GM12878 (cell line): ENCODE data around the gene CDCA3. TPM values are rescaled to one million over a fixed set of nuclear protein-coding genes. Genes with fewer than 3 reads are reported as not detected.

ENCODE experiments used
- ATAC-seq: fragments of 200-7000 bp; cut with Tn5 transposase; 3 replicates; pipeline ENCODE4 v1.9.1; 2020; ENCODE audit warnings: mild to moderate bottlenecking, moderate library complexity
- BruUV-seq: library from RNA; stranded (reverse); fragments of 400-500 nt; replicated peaks from 2 replicates; lab custom pipeline; 2021; lab: Mats Ljungman, UMichigan
- CTCF ChIA-PET: fragments of 300-600 bp; sonication (Branson Sonifier 250); formaldehyde crosslinking; extraction: SDS; loops from one replicate; lab custom pipeline; 2021; ENCODE audit warnings: inconsistent platforms; lab: Yijun Ruan, JAX
- POLR2A ChIA-PET: fragments of 350-600 bp; formaldehyde crosslinking; extraction: SDS; loops from one replicate; lab custom pipeline; 2021; ENCODE audit warnings: inconsistent platforms; lab: Charles Lee
- RAD21 ChIA-PET: fragments of 300-600 bp; sonication (Branson Sonifier 250); formaldehyde crosslinking; loops from one replicate; lab custom pipeline; 2023; ENCODE audit warnings: antibody characterized with exemption; ENCODE audit not compliant: unreplicated experiment; lab: Charles Lee
- SMC1A ChIA-PET: fragments of 300-600 bp; sonication (Branson Sonifier 250); formaldehyde crosslinking; loops from one replicate; lab custom pipeline; 2023; ENCODE audit not compliant: unreplicated experiment, uncharacterized antibody; lab: Charles Lee
- DNase-seq: peaks from one replicate; pipeline ENCODE4 v3.0.0-alpha.2; 2011; ENCODE audit warnings: low read depth, low spot score
- FAIRE-seq: peaks from 3 replicates; lab custom pipeline; 2011; peaks lifted over from hg19 to GRCh38; lab: Jason Lieb, UNC
- H2AFZ ChIP-seq: 2 replicates; pipeline ENCODE4 v1.6.0; 2011; ENCODE audit warnings: low read depth, low read length, control low read depth; ENCODE audit not compliant: control insufficient read depth
- H3K27ac ChIP-seq: 2 replicates; pipeline ENCODE4 v1.5.1; 2011; ENCODE audit warnings: control low read depth; ENCODE audit not compliant: control insufficient read depth, insufficient read depth
- H3K27me3 ChIP-seq, 2 experiments: replicated peaks in 1 of 2; 2 replicates each; pipeline versions ENCODE4 v1.6.0 to v1.6.1; 2011; ENCODE audit warnings: low read length in 1 of 2; ENCODE audit not compliant: control insufficient read depth in 2 of 2, insufficient read depth in 2 of 2
- H3K36me3 ChIP-seq, 2 experiments: 2 replicates each; pipeline ENCODE4 v1.5.1; 2011; ENCODE audit warnings: low read length in 1 of 2; ENCODE audit not compliant: control insufficient read depth in 2 of 2, insufficient read depth in 2 of 2
- H3K4me1 ChIP-seq: 2 replicates; pipeline ENCODE4 v1.6.1; 2011; ENCODE audit warnings: mild to moderate bottlenecking, low read length, moderate library complexity, mixed read lengths; ENCODE audit not compliant: control insufficient read depth, insufficient read depth
- H3K4me2 ChIP-seq: 2 replicates; pipeline ENCODE4 v1.6.0; 2011; ENCODE audit warnings: control low read depth; ENCODE audit not compliant: control insufficient read depth, insufficient read depth
- H3K4me3 ChIP-seq: fragments of 200-600 bp; sonication (generic); 2 replicates; pipeline ENCODE4 v1.5.1; 2016
- H3K79me2 ChIP-seq: 2 replicates; pipeline ENCODE4 v1.6.0; 2011; ENCODE audit warnings: low read length; ENCODE audit not compliant: control insufficient read depth, insufficient read depth
- H3K9ac ChIP-seq: 2 replicates; pipeline ENCODE4 v1.8.0; 2011; ENCODE audit warnings: low read length, control low read depth, mixed read lengths; ENCODE audit not compliant: control insufficient read depth, insufficient read depth
- H3K9me3 ChIP-seq: replicated peaks from 3 replicates; pipeline ENCODE4 v1.5.1; 2011; ENCODE audit warnings: mild to moderate bottlenecking, low read length; ENCODE audit not compliant: control insufficient read depth, insufficient read depth
- H4K20me1 ChIP-seq: 2 replicates; pipeline ENCODE4 v1.6.0; 2011; ENCODE audit not compliant: control insufficient read depth, insufficient read depth
- BMI1 ChIP-seq: fragments of 450-650 bp; IDR thresholded peaks from 2 replicates; pipeline ENCODE4 v1.6.1; 2016; ENCODE audit warnings: mild to moderate bottlenecking, moderate library complexity, borderline replicate concordance
- NFXL1 ChIP-seq: fragments of 450-650 bp; IDR thresholded peaks from 2 replicates; pipeline ENCODE4 v1.6.1; 2017; ENCODE audit warnings: antibody characterized with exemption, mild to moderate bottlenecking, borderline replicate concordance
- NR2F1 ChIP-seq: fragments of 450-650 bp; conservative IDR thresholded peaks from 2 replicates; pipeline ENCODE4 v1.6.1; 2017; ENCODE audit warnings: mild to moderate bottlenecking
- RCOR1 ChIP-seq: conservative IDR thresholded peaks from 2 replicates; pipeline ENCODE4 v1.6.1; 2012; ENCODE audit warnings: low read depth, low read length, improper control_type of control experiment
- SIX5 ChIP-seq: IDR thresholded peaks from 2 replicates; pipeline ENCODE4 v1.6.1; 2011; ENCODE audit warnings: mild to moderate bottlenecking, low read depth, low read length, moderate library complexity; ENCODE audit not compliant: severe bottlenecking
- SMAD1 ChIP-seq: fragments of 450-650 bp; IDR thresholded peaks from 2 replicates; pipeline ENCODE4 v1.6.1; 2018; ENCODE audit warnings: mild to moderate bottlenecking, low read depth; ENCODE audit not compliant: partially characterized antibody
- SMAD5 ChIP-seq: IDR thresholded peaks from 2 replicates; pipeline ENCODE4 v1.6.1; 2016; ENCODE audit warnings: antibody characterized with exemption, low read depth
- SMARCA5 ChIP-seq: fragments of 450-650 bp; IDR thresholded peaks from 2 replicates; pipeline ENCODE4 v1.6.1; 2017; ENCODE audit warnings: mild to moderate bottlenecking
- TARDBP ChIP-seq: IDR thresholded peaks from 2 replicates; pipeline ENCODE4 v1.6.1; 2016; ENCODE audit warnings: borderline replicate concordance
- YBX1 ChIP-seq: fragments of 450-650 bp; IDR thresholded peaks from 2 replicates; pipeline ENCODE4 v1.6.1; 2016; ENCODE audit warnings: antibody characterized with exemption
- WGBS: methylation state at CpG from one replicate; pipeline ENCODE4 v1.1.6; 2016; ENCODE audit warnings: low lambda C conversion rate; ENCODE audit not compliant: insufficient replicate concordance, insufficient coverage; ENCODE audit errors: missing lambda C conversion rate; 5-methylcytosine and 5-hydroxymethylcytosine counted together
- in situ Hi-C: fragments of 300-500 bp; cut with MboI; formaldehyde crosslinking; loops from 9 replicates; pipeline ENCODE4 v1.14.3; 2018; ENCODE audit warnings: mixed read lengths
- intact Hi-C: fragments of 100-400 bp; cut with micrococcal nuclease; formaldehyde crosslinking; loops from one replicate; pipeline ENCODE4 v1.14.2; 2022; ENCODE audit not compliant: unreplicated experiment
- polyA plus RNA-seq, 11 experiments: library from polyadenylated mRNA; depleted of rRNA in 4 of 11; unstranded in 6 of 11; stranded (reverse) in 5 of 11; fragments of >200 nt; fragmentation: Nextera tagmentation in 4 of 11; fragmentation: Illumina TruSeq in 1 of 11; extraction: Ambion mirVana in 4 of 11; extraction: Trizol in 1 of 11; gene quantifications; 1 replicate in 1 of 11; 2 replicates in 10 of 11; pipeline versions ENCODE4 v1.2.1 to v1.2.3, GENCODE V29; 2011 to 2016; ENCODE audit warnings: inconsistent platforms in 2 of 11, missing spikeins in 2 of 11, low read depth in 1 of 11
- total RNA-seq, 4 experiments: library from RNA; depleted of rRNA in 3 of 4; stranded (reverse); fragments of >200 nt in 3 of 4; fragmentation: Illumina TruSeq in 1 of 4; extraction: Trizol in 1 of 4; gene quantifications; 2 replicates each; pipeline versions ENCODE4 v1.2.1 to v1.2.3, GENCODE V29; 2013 to 2021
- TF ChIP-seq, protein P1 (sequence below): fragments of 450-650 bp; IDR thresholded peaks from 2 replicates; pipeline ENCODE4 v1.6.1; 2017; ENCODE audit warnings: mild to moderate bottlenecking, moderate library complexity
- TF ChIP-seq, protein P2 (sequence below): IDR thresholded peaks from 2 replicates; pipeline ENCODE4 v1.6.1; 2012; ENCODE audit warnings: low read depth, low read length, improper control_type of control experiment

The CDCA3 gene
- total and polyA plus RNA-seq, 10 of the 15 experiments (the other 5 are each of a cell fraction or from before 2014, with no cell fraction given), result 34.5 to 148 (median 97.4) TPM

DNA sequence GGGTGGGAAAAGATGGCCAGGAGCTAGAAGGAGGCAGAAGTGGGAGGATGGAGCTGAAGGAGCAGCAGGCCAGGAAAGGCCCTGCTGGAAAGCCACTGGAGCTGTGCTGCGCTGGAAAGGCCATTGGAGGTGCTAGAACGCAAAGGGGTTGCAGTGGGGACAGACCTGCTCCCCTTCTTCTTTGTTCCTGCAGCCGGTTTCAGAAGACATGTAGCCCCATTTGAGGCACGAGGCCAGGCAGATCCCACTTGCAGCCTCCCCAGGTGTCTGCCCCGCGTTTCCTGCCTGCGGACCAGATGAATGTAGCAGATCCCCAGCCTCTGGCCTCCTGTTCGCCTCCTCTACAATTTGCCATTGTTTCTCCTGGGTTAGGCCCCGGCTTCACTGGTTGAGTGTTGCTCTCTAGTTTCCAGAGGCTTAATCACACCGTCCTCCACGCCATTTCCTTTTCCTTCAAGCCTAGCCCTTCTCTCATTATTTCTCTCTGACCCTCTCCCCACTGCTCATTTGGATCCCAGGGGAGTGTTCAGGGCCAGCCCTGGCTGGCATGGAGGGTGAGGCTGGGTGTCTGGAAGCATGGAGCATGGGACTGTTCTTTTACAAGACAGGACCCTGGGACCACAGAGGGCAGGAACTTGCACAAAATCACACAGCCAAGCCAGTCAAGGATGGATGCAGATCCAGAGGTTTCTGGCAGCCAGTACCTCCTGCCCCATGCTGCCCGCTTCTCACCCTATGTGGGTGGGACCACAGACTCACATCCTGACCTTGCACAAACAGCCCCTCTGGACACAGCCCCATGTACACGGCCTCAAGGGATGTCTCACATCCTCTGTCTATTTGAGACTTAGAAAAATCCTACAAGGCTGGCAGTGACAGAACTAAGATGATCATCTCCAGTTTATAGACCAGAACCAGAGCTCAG, 31.7 kb downstream of the CDCA3 start:
- no peak overlapping the region for H3K27ac ChIP-seq

DNA sequence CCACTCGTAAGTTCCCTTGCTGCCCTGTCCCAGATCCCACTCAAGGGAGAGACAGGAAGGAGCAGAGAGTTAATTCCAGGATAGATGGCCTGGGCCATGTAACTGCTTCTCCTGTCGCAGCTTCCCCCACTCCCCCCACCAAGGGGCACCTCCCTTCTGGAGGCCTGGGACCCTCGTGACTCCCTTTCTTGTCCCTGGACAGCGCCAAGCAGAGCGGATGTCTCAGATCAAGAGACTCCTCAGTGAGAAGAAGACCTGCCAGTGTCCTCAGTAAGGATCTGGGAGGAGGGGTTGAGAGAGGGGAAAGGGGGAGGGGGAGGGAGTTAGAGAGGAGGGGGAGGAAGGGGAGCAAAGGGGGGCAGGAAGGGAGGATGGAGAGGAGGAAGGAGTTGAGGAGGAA, 32.4 kb downstream of the CDCA3 start:
- no peaks in the 10 kb centered on the region for H3K36me3 ChIP-seq
- WGBS, result 79% methylated on average over 5 of the region's 5 CpGs
- BruUV-seq, result no TSS peak
- no peak overlapping the region for H3K4me3 ChIP-seq
- no peak for ATAC-seq
- SMC1A ChIA-PET, result no interaction called here
- no peaks in the 10 kb centered on the region; the same call in 1 of the 2 replicates for H3K4me1 ChIP-seq
- H3K27ac ChIP-seq, result no peak overlapping the region
- DNase-seq, result no peak
- CTCF ChIA-PET, result interaction anchor here (1.0 to 1.1 kb wide), 2 partner anchors 16 to 65 kb away, joined by 3 to 5 read pairs; partner anchors contain the start of gene MLF2
- H3K9me3 ChIP-seq, result no peaks in the 10 kb centered on the region
- RAD21 ChIA-PET, result no interaction called here
- H3K4me2 ChIP-seq, result no peak overlapping the region
- no peaks in the 10 kb centered on the region for H3K79me2 ChIP-seq
- no peak overlapping the region for H2AFZ ChIP-seq
- intact Hi-C loops, result no loop called here
- no peaks in the 10 kb centered on the region for H4K20me1 ChIP-seq
- H3K9ac ChIP-seq, result no peak overlapping the region
- in situ Hi-C loops, result no loop called here
- POLR2A ChIA-PET, result interaction anchor here (0.6 kb wide), 1 partner anchor 10 kb away, joined by 4 read pairs; no protein-coding TSS in a partner anchor
- peaks cover 5 to 17% of the 10 kb centered on the region in 2 experiments for H3K27me3 ChIP-seq
- FAIRE-seq, result no peak
- TF ChIP-seq BMI1 (no peak), NR2F1 (no peak), SIX5 (no peak), SMARCA5 (no peak), TARDBP (no peak), SMAD1 (no peak), RCOR1 (no peak), SMAD5 (no peak), YBX1 (no peak)
- TF ChIP-seq, protein P1, sequence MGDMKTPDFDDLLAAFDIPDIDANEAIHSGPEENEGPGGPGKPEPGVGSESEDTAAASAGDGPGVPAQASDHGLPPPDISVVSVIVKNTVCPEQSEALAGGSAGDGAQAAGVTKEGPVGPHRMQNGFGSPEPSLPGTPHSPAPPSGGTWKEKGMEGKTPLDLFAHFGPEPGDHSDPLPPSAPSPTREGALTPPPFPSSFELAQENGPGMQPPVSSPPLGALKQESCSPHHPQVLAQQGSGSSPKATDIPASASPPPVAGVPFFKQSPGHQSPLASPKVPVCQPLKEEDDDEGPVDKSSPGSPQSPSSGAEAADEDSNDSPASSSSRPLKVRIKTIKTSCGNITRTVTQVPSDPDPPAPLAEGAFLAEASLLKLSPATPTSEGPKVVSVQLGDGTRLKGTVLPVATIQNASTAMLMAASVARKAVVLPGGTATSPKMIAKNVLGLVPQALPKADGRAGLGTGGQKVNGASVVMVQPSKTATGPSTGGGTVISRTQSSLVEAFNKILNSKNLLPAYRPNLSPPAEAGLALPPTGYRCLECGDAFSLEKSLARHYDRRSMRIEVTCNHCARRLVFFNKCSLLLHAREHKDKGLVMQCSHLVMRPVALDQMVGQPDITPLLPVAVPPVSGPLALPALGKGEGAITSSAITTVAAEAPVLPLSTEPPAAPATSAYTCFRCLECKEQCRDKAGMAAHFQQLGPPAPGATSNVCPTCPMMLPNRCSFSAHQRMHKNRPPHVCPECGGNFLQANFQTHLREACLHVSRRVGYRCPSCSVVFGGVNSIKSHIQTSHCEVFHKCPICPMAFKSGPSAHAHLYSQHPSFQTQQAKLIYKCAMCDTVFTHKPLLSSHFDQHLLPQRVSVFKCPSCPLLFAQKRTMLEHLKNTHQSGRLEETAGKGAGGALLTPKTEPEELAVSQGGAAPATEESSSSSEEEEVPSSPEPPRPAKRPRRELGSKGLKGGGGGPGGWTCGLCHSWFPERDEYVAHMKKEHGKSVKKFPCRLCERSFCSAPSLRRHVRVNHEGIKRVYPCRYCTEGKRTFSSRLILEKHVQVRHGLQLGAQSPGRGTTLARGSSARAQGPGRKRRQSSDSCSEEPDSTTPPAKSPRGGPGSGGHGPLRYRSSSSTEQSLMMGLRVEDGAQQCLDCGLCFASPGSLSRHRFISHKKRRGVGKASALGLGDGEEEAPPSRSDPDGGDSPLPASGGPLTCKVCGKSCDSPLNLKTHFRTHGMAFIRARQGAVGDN, result no peak
- TF ChIP-seq, protein P2, sequence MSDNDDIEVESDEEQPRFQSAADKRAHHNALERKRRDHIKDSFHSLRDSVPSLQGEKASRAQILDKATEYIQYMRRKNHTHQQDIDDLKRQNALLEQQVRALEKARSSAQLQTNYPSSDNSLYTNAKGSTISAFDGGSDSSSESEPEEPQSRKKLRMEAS, result no peak

More for the DNA sequence above, 31.7 kb downstream of the CDCA3 start:
- no peaks in the 10 kb centered on the region; the same call in 1 of the 2 replicates for H3K4me1 ChIP-seq
- ChIA-PET POLR2A (interaction anchor here (0.6 to 0.9 kb wide), 2 partner anchors 10 to 11 kb away, joined by 3 to 4 read pairs; no protein-coding TSS in a partner anchor), RAD21 (no interaction called here), SMC1A (interaction anchor here (1.5 to 2.0 kb wide), 2 partner anchors 7 to 39 kb away, joined by 6 read pairs; no protein-coding TSS in a partner anchor), CTCF (interaction anchor here (1.0 to 1.3 kb wide), 4 partner anchors 11 to 66 kb away, joined by 3 to 5 read pairs (median 4); partner anchors contain the start of gene MLF2)
- no peak overlapping the region for H3K4me3 ChIP-seq
- DNase-seq (no peak), ATAC-seq (peak; percentile 26; the same call in 2 of the 3 replicates), FAIRE-seq (no peak)
- no TSS peak for BruUV-seq
- H3K4me2 ChIP-seq, result no peak overlapping the region
- in situ Hi-C loops, result no loop called here
- H3K79me2 ChIP-seq, result no peaks in the 10 kb centered on the region
- H3K36me3 ChIP-seq, result no peaks in the 10 kb centered on the region
- peaks cover 5 to 17% of the 10 kb centered on the region in 2 experiments for H3K27me3 ChIP-seq
- H3K9ac ChIP-seq, result no peak overlapping the region
- intact Hi-C loops, result no loop called here
- H2AFZ ChIP-seq, result no peak overlapping the region
- no peak for TF ChIP-seq NFXL1
- H4K20me1 ChIP-seq, result no peaks in the 10 kb centered on the region
- WGBS, result 34% methylated on average over 12 of the region's 13 CpGs
- no peaks in the 10 kb centered on the region for H3K9me3 ChIP-seq
